ENCODE data around the gene SELENOM. TPM values are rescaled to one million over a fixed set of nuclear protein-coding genes. Genes with fewer than 3 reads are reported as not detected.
"Not testable (repeated sequence)": the region's sequence is repeated elsewhere in the genome, so short reads cannot be mapped to it uniquely, and the experiment has no call there.

The SELENOM gene
- polyA plus RNA-seq, 4 donors = 6.4 to 29.0 (median 12.2) TPM

DNA sequence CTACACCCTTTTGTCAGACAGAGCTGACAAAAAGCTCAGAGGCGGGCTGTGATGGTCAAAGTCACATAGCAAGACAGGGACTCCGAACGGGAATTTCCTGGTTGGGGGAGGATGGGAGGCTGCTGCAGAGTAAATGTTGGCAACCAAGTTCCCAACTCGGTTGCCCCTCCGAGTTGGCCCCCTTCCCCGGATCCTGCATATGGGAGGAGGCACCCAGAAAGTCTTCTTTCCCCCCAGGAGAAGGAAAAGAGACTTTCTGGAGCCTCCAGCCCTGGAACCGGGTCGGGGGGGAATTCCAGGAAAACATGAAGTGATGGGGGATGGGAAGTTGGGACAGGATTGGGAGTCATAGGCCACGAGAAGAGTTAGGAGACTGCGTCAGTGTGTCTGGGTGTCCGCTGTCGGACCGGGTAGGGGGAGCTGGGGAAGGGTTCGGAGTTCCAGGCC lies 614 bp downstream of the SELENOM start:
- no peak for DNase-seq (ENCODE audit: low read depth in 4 of 4, low spot score in 3 of 4)

DNA sequence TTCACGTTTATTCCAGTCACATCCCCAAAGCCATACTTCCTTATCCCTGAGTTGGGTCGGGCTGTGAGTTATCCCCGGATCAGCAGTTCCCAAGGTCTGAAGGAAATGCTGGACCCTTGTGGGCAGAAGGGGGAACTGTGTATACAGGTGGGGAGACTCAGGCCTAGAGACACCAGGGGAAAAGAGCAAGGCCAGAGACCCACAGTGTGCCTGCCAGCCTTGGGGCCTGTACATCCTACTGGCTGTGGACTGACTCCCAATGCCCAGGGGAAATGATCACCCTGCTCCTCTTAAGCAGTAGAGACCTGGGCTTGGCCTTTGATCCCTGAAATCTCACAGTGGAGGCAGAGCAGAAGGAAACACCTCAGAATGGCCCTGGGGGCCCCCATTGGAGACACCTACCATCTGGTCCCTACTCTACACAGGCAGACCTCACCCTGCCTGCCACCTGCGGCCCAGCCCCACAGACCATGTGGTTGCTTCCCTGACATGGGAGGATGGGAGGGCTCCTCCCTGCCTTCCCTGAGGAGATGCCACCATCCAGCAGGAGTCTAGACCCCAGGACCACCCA lies 1.3 kb downstream of the SELENOM start:
- DNase-seq (ENCODE audit: low read depth in 4 of 4, low spot score in 3 of 4) = no peak

DNA sequence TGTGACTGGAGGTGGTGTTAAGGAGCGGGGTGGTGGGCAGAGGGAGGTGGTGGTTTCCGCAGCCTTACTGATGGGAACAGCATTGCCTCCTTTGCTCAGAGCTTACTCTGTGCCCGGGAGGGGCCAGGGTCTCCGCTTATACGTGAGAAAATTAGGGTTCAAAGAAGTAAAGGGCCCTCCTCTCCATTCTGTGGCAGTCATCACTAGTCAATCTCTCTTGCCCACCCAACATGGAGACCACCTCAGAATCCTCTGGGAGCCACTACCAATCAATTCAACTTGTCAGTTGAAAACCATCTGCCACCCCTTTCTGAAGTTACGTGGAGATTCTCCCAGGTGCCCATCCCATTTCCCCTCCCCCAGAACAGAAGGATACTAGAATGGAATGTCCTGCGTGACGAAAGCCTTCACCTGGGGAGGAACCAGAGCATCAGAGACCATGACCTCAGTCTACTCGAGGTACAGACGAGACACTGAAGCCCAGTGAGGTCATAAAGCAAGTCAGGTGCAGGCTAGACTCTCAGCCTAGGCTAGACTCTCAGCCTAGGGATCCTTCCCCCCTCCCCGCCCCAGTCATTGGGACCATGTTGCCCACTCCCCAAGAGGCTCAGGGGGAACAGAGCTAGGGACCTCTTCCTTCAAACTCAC lies 2.0 kb downstream of the SELENOM start:
- DNase-seq (ENCODE audit: low read depth in 4 of 4, low spot score in 3 of 4) = no peak

GRCh38 chr22:31104869-31105268 lies 2.5 kb downstream of the SELENOM start:
- no peak for DNase-seq (ENCODE audit: low read depth in 4 of 4, low spot score in 3 of 4)

GRCh38 chr22:31103899-31104694 lies 3.3 kb downstream of the SELENOM start:
- DNase-seq (ENCODE audit: low read depth in 4 of 4, low spot score in 3 of 4) = no peak

DNA sequence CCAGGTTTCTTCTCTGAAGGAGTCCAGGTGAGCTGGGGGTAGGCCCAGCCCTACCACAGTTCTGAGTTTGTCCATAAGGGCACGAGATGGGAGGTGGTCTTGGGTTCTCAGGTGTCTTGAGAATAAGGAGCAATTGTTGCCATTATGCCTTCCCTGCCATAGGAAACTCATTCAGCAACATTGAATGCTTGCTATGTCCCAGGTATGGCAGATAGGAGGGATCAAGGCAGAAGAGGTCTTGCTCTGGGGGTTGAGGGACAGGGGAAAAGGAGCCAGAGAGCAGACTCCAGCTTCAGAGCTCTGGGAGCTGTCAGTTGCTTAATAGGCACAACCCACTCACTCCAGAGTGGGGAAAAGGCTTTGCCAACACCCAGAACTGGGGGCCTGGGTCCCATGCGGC lies 4.3 kb downstream of the SELENOM start:
- no peak for DNase-seq (ENCODE audit: low read depth in 4 of 4, low spot score in 3 of 4)

DNA sequence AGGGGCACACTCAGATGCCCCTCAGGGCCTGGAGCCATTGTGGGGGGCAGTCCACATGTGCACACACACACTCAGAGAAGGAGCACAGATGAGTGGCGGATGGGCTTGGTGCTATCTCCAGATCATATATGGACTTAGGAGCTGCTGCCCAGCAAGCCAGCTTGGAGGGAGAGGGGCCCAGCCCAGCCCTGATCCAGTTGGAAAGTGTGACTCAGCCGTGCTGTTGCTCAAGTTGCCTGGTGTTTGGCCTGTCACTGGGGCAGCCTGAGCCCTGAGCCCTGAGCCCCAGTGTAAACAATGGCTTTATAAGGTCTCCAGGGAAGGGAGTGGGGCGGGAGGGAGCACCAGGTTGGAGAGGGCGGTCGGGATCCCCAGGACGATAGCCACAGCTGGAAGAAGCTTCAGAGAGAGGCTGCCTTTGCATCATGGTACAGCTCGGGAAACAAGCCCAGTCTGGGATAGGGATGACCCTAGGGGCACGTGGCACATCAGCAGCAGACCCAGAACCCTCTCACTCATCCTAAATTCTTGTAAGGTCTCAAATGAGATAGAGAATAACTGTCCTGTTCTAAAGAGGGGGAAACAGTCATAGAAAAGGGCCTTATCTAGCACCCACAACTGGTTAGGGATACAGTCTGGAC lies 4.8 kb downstream of the SELENOM start:
- DNase-seq (ENCODE audit: low read depth in 4 of 4, low spot score in 3 of 4) = no peak

- no peak for DNase-seq (ENCODE audit: low read depth in 4 of 4, low spot score in 3 of 4)
Measured at GRCh38 chr22:31100762-31101525, 6.4 kb downstream of the SELENOM start.

DNA sequence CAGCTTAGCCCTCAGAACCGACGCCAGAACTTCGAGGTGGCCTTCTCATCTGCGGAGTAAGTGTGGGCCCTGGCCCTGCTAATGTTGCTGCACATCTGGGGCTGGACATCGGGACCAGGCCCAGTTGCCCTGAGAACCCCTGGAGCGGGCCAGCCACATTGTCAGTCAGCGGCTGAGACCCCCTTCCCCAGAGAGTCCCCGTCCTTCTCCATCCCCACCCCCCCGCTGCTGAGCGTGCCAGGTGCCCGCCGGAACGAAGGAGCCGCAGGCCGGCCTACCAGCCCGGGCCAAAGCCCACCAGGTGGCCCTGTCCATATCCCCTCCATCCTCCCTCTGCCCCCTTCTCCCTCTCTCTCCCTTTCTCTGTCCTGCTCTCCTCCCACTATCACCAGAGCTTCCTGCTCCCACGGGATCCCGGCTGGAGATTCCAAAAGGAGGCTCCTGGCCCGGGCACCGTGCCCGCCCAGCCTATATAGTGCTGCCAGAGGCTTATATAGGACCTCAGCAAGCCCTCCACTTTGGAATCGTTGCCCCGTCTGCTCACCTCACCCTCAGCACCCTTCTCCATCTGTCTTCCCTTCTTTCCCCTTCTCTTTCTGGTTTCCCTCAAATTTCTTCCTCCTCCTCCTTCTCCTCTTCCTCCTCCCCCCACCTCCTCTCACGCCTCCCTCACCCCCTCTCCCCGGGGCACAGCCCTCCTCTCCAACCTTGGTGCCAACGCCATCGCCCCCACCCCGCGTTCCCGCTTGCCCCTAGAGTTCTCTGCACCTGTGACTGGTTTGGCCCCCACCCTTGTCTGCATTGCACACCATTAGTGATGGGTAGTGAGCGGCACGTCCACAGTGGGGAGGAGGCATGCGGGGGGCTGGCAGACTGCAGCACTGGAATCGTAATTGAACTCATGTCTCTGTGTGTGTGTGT lies 7.3 kb downstream of the SELENOM start:
- DNase-seq (ENCODE audit: low read depth in 4 of 4, low spot score in 3 of 4) = no peak

DNA sequence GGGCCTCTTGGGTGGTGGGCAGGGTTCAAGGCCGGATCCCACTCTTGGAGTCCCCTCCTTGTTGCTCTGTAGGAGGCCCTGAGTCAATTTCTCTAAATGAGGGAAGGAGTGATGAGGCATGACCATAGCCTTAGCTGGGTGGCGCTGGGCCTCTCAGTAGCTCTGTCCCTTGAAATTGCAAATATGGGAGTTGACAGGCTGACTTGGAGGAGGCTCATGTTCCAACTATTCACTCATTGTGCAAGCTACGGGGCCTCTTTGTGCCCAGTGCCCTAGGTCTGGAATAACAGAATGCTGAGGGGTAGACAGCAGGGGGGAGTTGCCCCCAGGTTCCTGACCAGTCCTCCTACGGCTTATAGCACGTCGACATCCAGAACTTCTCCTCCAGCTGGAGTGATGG lies 8.0 kb downstream of the SELENOM start:
- DNase-seq (ENCODE audit: low read depth in 4 of 4, low spot score in 3 of 4) = no peak

DNA sequence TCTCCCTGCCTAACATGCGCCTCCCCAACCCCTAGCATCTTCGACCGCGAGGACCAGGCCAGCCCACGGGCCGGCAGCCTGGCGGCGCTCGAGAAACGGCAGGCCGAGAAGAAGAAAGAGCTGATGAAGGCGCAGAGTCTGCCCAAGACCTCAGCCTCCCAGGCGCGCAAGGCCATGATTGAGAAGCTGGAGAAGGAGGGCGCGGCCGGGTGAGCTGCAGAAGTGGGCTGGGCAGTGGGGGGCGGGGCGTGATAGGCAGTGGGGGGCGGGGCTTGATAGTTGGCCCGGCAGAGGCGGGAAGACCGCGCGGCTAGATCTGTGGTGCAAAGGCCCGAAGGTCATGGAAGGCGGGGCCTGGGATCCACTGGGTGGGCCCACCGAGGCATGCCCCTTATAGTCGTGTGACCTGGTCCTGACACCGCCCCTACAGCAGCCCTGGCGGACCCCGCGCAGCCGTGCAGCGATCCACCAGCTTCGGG lies 8.7 kb downstream of the SELENOM start:
- DNase-seq (ENCODE audit: low read depth in 4 of 4, low spot score in 3 of 4) = no peak

GRCh38 chr22:31097941-31098631 lies 9.3 kb downstream of the SELENOM start:
- DNase-seq (ENCODE audit: low read depth in 4 of 4, low spot score in 3 of 4) = no peak

GRCh38 chr22:31097539-31097938 lies 9.8 kb downstream of the SELENOM start:
- not testable (repeated sequence) for DNase-seq (ENCODE audit: low read depth in 4 of 4, low spot score in 3 of 4)

DNA sequence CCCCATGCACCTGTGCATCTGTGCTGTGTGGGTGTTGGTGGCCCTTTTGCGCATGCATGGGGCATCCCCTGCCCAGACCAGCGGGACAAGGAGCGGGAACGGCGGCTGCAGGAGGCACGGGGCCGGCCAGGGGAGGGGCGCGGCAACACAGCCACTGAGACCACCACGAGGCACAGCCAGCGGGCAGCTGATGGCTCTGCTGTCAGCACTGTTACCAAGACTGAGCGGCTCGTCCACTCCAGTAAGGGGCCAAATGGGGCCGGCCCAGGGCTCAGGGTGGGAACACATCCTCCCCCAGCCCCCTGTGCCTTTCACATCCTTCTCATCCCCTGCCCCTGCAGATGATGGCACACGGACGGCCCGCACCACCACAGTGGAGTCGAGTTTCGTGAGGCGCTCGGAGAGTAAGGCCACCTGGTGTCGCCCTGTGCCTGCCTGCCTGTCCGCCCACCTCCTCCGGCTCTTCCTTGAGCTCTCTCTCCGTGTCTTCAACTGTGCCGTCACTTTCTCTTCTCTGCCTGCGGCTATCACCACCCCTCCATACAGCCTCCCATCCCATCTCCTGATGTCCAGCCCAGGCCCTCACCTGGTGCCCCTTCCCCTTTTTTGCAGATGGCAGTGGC lies 10.6 kb downstream of the SELENOM start:
- no peak for DNase-seq (ENCODE audit: low read depth in 4 of 4, low spot score in 3 of 4)

DNA sequence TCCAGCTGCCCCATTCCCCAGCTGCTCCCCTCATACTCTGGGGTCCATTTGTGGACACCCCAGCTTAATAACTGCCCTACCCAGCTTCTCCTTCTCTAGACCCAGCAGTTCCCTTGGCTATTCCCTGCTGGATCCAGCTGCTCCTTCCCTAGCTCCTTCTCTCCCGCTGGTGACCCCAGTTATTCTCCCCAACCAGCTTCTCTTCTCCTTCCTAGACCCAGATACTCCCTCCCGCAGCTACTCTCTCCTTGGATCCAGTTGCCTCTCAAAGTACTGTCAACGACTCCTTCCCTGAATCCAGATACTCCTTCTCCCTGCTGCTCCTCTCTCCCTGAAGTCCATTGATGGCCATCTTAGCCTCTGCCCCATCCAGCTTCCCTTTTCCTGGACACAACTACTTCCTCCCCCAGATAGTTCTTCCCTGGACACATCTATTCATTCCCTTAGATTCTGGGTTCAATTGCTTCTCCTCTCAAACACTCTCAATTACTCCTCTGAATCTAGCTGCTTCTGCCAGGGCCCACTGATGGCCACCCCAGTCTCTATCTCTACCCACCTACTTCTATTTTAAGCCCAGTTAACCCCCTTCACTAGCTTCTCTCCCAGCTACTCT lies 11.6 kb downstream of the SELENOM start:
- no peak for DNase-seq (ENCODE audit: low read depth in 4 of 4, low spot score in 3 of 4)

GRCh38 chr22:31094741-31095140 lies 12.6 kb downstream of the SELENOM start:
- DNase-seq (ENCODE audit: low read depth in 4 of 4, low spot score in 3 of 4) = no peak

DNA sequence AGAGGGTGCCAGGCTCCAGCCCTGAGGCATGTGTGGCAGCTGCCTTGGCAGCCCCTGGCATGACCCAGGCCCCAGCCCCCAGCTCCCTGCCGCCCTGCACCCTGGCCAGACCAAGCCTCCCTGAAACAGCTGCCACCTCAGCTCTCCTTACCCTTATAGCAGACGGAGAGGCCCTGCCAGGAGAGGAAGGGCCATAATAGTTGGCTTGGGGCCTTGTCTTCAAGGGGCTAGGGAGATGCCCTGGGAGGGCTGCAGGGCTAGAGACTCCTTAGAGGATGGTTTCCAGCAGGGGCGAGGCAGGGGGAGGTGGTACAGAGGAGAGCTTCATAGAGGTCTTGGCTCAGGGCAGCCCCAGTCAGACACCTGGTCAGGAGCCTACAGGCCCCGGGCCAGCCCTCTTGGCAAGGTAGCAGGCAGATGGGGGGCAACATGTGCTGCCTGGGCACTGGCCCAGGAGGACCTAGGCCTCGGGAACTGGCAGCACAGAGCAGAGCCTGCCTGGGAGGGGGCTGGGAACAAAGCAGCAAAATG lies 13.3 kb downstream of the SELENOM start:
- DNase-seq (ENCODE audit: low read depth in 4 of 4, low spot score in 3 of 4) = no peak
